HG03575 (cell line): ENCODE results near the gene SMCO4.
"Not testable (repeated sequence)": the region's sequence is repeated elsewhere in the genome, so short reads cannot be mapped to it uniquely, and the experiment has no call there.

Experiments
- ATAC-seq: cut with Tn5 transposase; IDR thresholded peaks from one replicate; pipeline ENCODE4 v1.9.1; 2021; ENCODE audit not compliant: unreplicated experiment, insufficient number of reproducible peaks, low FRiP score; ENCODE audit errors: extremely low read depth

The SMCO4 gene

DNA sequence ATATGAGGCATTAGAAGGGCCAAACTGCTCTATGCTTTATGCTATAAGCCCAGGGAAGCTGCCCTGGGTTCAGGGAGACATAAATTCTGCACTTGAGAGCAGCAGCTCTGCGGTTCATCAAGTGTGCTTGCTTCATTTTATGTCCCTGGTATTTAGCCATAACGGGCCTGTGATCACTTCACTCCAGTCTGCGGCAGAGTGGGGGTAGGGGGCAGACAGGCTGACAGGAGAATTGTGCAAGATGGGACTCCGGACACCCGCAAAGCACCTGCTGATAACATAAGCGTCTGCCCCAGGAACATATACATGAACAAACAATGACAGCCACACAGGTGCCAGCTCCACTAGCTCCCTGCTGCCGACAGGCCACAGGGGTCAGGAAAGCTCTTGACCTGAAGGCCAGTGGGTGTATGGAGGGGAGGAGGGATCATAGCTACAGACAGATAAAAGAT is 56.1 kb downstream of the SMCO4 start:
- no peak for ATAC-seq

GRCh38 chr11:93485983-93486382 is 57.2 kb downstream of the SMCO4 start:
- no peak for ATAC-seq

- no peak for ATAC-seq
These were observed 58.5 kb downstream of the SMCO4 start for GRCh38 chr11:93484716-93485115.

DNA sequence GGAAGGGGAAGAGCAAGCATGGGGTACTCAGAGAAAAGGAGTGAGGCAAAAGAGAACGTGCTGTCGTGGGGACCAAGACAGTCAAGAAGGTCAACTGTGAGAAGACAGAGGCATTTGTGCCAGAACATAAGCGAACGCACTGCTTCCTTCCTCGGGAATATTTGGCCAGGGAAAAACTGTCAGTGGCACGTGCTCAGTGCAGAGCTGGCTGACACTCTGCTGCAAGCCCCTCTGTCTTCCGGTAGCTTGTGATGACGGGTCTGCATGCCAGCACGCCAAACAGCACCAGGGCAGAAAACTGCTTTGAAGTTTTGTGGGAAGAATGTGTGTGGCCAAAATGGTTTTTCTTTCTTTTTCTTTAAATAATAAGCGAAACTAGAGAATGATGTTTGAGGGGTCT is 60.6 kb downstream of the SMCO4 start:
- ATAC-seq = no peak

DNA sequence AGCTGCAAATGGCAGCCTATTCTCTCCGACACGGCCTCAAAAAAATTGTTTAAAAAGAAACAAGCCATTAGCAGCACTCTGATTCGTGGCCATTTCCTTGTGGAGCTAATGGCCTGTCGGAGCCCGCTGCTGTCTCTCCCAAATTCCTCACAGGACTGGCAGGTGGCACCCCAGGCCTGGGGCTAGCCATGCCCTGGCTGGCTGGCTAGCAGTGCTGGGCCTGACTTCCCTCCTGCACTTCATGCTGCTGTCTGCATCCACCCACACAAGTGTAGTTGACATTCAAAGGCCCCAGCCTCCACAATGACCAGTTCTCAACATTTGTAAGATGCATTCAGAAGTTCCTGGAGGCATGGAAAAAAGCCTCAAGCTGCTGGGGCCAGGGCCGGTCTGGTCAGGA is 61.5 kb downstream of the SMCO4 start:
- no peak for ATAC-seq

- ATAC-seq = no peak
These were observed 61.9 kb downstream of the SMCO4 start for GRCh38 chr11:93481279-93481678.

GRCh38 chr11:93480756-93481155 is 62.4 kb downstream of the SMCO4 start:
- no peak for ATAC-seq

GRCh38 chr11:93480256-93480655 is 62.9 kb downstream of the SMCO4 start:
- ATAC-seq = no peak

GRCh38 chr11:93478841-93479240 is 64.3 kb downstream of the SMCO4 start:
- no peak for ATAC-seq

- no peak for ATAC-seq
These were observed 65.4 kb downstream of the SMCO4 start for GRCh38 chr11:93477684-93478234.

DNA sequence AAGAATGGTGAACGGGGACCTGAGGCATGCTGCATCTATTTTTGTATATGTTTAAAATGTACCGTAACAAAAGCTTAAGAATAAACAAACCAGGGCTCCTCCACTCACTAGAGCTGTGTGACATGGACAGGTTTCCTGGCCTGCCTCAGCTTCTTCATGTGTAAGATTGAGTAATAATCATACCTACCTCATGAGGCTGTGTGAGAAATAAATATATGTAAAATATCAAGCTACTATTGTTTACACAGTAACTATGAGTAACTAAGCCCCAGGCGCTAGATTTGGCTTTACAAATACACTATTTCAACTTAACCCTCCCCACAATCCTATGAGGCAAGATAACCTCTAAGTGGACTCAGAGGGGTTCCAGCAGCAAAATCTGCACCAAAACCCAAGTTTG is 66.4 kb downstream of the SMCO4 start:
- no peak for ATAC-seq

GRCh38 chr11:93474123-93474522 is 69.1 kb downstream of the SMCO4 start:
- no peak for ATAC-seq

DNA sequence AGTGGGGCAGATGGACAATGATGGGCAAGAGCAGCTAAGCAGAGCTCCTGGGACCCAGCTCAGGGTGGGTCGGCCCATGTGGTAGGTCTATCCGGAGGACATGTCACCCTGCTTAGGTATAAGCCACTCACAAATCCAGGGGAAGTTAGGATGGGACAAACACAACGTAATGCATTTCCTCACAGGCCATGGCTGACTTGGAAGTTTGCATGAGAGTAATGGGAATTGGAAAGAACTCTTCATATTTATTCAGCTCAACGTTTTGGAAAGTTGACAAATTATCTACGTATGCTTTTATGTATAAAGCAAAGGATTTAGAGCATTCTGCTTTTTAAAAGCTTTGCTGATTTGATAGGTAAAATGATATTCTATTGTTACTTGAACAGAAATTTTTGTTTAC is 74.9 kb downstream of the SMCO4 start:
- ATAC-seq = no peak

DNA sequence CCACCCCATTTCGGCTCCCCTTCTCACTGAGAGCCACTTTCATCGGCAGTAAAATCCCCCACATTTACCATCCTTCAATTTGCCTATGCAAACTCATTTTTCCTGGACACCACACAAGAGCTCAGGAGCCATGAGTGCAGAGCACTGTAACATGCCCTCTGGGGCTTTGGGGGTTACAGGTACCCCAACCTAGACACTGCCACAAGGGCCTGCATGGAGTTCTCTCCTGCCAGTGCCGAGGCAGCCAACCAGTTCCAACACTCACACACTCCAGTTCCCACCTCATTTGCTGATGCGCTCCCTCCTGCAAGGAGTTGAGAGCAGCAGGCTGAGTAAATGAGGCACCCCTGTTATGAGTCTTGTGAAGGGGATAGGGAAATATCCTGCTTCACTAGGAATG is 76.1 kb downstream of the SMCO4 start:
- no peak for ATAC-seq

GRCh38 chr11:93464927-93465540 is 78.2 kb downstream of the SMCO4 start:
- ATAC-seq = no peak

GRCh38 chr11:93463666-93464065 is 79.5 kb downstream of the SMCO4 start:
- not testable (repeated sequence) for ATAC-seq

GRCh38 chr11:93458286-93458685 is 84.9 kb downstream of the SMCO4 start:
- ATAC-seq = no peak

- no peak for ATAC-seq
These were observed 98.5 kb downstream of the SMCO4 start for GRCh38 chr11:93444617-93445073.

DNA sequence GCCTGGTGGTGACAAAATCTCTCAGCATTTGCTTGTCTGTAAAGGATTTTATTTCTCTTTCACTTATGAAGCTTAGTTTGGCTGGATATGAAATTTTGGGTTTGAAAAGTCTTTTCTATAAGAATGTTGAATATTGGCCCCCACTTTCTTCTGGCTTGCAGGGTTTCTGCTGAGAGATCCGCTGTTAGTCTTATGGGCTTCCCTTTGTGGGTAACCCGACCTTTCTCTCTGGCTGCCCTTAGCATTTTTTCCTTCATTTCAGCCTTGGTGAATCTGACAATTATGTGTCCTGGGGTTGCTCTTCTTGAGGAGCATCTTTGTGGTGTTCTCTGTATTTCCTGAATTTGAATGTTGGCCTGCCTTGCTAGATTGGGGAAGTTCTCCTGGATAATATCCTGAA is 100.0 kb downstream of the SMCO4 start:
- ATAC-seq = not testable (repeated sequence)

DNA sequence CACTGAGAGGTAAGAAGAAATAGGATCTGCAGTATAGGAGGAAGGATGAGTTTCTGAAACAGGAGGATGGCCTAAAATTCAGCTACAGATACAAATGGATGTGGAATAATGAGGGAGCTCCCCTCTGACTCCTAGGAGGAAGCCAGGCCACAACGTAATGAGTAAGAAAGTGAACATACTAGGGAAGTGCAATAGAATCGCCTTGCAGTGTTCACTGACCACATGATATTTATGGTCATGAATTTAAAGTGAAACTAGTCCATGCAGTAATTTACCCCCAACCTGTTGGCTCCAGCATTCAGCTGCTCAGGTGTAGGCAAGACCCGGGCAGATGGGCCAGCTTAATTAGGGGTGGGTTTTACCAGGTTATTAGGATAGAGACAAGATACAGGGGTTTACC is 110.9 kb downstream of the SMCO4 start:
- ATAC-seq = no peak
